G401 (cell line): Measurements from ENCODE around the gene GATA5. TPM values are rescaled to one million over a fixed set of nuclear protein-coding genes. Genes with fewer than 3 reads are reported as not detected.
"Not testable (repeated sequence)": the region's sequence is repeated elsewhere in the genome, so short reads cannot be mapped to it uniquely, and the experiment has no call there.

Source experiments
- DNase-seq: peaks from one replicate; pipeline ENCODE4 v3.0.0-alpha.2; 2015; ENCODE audit warnings: low spot score
- in situ Hi-C: cut with HindIII; loops from 2 replicates; pipeline ENCODE4 v1.10.0; 2016; ENCODE audit warnings: low sequenced_read_pairs, mixed read lengths
- total RNA-seq: library from RNA; depleted of rRNA; stranded (reverse); fragments of >200 nt; shearing (Covaris generic); gene quantifications from 2 replicates; pipeline ENCODE4 v1.2.3, GENCODE V29; 2014

The GATA5 gene
- total RNA-seq, 1 experiment from 2014 or later: 0.71 TPM

DNA sequence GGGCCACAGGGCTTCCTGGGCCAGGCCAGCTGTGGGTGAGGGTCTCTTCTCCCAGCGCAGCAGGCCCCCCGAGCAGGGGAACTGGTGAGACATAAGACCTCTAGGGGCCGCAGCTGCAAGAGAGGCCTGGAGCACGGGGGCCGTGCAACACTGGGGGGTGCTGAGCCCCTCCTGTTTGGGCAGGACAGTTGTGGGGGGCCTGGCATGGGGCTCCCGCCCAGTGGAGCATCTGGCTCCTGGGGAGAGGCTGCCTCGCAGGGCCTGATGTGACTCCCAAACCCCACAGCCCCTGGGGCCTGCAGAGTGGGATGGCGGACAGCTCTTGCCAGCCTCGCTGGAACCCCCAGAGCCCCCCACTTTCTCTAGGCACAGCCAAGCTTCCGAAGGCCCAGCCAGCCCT, 16.9 kb upstream of the GATA5 start:
- in situ Hi-C loops: no loop called here
- no peak for DNase-seq

DNA sequence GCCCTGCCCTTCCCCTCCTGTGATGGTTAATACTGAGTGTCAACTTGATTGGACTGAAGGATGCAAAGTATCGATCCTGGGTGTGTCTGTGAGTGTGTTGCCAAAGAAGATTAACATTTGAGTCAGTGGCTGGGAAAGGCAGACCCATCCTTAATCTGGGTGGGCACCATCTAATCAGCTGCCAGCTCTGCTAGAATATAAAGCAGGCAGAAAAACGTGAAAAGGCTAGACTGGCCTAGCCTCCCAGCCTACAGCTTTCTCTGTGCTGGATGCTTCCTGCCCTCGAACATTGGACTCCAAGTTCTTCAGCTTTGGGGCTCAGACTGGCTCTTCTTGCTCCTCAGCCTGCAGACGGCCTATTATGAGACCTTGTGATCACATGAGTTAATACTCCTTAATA, 15.0 kb upstream of the GATA5 start:
- DNase-seq, in situ Hi-C loops: not testable (repeated sequence)

DNA sequence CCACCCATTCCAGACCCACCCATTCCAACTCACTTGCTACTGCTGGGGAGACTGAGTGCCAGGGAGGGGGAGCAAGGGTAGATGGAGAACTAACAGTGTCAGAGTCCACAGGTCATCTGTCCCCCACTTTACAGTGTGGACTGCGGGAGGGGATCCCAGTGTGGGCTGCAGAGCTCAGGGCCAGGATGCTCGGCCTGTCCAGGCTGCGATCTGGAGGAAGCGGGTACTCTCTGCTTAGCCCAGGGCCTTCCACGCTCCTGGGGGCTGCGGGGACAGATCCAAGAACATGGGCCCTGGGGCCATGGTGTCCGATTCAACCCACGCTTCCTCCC, 14.1 kb upstream of the GATA5 start:
- in situ Hi-C loops: no loop called here

DNA sequence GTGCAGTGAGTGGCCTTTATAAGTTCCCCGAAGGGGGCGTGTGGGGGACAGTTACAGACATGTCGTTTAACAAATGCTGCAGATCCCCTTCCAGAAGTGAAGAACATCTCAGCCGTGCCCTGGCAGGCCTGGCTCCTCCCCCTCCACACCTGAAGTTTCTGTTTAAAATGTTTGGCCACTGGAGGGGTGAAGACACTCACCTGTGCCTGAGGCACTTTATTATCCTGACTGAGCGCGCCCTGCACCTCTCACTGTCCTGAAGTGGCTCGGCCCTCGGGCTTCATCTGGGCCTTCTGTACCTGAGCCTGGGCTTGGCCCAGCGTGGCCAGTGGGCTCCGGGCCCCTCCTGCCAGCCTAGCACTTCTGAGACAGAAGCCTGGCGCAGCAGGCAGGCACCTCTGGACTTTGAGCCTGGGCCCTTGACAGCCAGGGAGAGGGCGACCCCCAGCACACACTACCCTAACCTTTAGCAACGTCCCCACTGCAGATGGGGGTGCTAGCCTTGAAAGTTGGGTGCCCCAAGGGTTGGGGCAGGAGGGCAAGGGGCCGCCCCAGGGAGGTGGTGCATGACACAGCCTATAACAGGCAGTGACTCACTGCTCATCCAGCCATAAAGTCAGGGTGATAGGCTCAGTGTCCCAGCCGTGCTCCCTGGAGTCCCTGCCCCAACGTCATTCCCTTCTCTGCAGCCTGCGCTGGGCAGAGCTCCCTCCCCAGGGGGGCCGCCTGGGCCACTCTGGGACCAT, 13.6 kb upstream of the GATA5 start:
- in situ Hi-C loops: no loop called here

More for the DNA sequence above, 14.1 kb upstream of the GATA5 start:
- no peak for DNase-seq

DNA sequence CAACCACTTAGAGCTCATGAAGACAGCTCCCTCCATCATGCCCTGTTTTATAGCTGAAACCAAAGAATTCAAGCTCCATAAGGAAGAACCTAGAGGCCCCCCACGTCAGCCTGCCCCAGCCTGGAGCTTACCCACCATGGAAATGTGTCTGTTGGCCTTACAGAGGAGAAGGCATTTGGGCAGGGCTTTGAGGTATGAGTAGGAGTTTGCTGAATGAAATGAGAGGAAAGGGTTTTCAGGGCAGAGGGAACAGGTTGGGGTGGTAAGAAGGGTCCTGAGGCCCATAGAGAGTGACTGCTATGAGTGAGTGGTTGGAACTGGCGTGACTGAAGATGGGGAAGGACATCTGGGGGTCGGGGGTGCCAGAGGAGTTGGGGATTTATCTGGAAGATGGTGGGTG, 12.7 kb upstream of the GATA5 start:
- in situ Hi-C loops: no loop called here
- no peak for DNase-seq

More for the DNA sequence above, 13.6 kb upstream of the GATA5 start:
- DNase-seq: no peak

DNA sequence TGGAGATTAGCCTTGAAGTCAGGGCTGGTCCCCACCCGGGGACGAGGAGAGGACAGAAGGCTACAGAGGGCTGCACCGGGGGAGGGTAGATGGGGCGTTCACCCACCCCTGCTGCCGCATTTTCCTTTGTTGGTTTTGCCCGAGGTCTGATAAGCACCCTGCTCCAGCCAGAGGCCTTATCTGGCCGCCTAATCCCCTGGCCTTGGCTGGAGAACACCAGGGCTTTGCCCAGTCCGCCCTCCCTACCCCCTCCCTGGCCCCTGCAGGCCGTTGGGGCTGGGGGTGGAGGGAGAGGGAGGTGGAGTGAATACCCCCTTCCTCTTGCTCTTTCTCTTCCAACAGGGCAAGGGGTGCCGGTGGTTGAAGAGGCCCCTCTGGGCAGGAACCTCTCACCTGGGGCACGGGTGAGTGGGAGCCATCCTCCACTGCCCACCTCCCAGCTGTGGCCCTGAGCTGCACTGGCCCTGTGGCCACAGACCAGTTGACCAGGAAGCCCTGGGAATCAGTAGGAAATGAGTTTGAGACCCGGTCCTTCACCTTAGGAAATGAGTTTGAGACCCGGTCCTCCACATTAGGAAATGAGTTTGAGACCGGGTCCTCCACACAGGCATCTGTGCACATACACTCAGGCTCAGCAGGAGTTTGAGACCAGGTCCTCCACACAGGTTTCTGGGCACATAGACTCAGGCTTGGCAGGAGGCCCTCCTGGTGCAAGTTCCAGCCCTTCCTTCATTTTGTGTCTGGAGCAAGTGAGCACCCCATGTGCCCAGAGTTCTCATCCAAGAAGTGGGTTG, 12.0 kb upstream of the GATA5 start:
- in situ Hi-C loops: no loop called here
- no peak for DNase-seq

DNA sequence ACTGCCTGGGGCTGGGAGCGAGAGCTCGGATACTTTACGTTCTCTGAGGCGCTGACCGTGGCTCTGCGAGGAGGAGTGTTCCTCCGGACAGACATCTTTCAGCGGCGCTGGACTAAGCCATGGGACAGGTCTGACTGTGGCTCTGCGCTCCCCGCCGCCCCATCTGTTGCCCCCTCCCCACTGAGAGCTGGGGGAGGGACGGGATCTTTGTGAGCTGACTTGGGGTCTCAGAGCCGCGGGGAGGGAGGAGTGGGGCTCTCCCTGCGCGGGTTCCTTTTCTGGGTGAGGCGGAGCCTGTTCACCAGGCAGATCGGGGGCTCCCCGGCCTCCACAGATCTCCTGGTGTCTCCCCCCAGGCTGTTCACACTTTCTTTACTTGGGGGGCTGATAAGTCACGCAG, 11.3 kb upstream of the GATA5 start:
- in situ Hi-C loops: no loop called here
- no peak for DNase-seq

DNA sequence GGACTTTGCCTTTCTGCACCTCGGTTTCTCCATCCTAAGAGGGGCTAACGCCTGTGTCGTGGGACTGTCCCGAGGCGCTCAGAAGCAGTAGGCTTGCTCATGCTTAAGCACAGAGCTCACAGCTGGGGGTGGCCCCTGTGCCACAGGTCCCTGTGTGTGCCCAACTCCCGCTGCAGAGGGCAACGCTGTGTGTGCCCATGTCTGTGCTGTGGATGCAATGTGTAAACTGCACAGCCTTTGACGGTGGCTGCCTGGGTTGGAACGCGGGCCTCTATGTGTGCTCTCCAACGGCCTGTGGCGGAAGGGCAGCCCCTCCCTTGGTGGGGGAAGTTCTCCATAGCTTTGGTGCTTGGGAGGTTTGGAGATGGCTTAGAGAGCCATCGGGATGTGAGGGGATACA, 10.7 kb upstream of the GATA5 start:
- in situ Hi-C loops: no loop called here

DNA sequence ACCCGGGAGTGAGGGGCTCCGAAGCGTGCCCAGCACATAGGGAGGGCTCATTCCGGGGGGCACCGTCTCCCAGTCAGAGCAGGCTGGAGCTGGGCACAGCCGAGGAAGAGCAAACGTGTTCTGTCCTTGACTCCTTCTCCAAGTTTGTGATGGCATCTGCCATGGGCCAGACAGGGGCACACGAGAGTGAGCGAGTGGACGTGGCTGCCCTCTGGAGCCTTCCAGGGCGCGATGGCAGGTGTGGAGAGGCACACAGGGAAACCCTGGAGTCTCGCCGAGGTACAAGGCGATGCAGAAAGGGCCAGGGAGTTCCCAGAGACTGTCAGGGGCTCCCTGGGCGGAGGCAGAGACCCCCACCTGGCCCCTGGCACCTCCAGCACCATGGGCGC, 9.9 kb upstream of the GATA5 start:
- no peak for DNase-seq
- in situ Hi-C loops: no loop called here

More for the DNA sequence above, 10.7 kb upstream of the GATA5 start:
- no peak for DNase-seq

DNA sequence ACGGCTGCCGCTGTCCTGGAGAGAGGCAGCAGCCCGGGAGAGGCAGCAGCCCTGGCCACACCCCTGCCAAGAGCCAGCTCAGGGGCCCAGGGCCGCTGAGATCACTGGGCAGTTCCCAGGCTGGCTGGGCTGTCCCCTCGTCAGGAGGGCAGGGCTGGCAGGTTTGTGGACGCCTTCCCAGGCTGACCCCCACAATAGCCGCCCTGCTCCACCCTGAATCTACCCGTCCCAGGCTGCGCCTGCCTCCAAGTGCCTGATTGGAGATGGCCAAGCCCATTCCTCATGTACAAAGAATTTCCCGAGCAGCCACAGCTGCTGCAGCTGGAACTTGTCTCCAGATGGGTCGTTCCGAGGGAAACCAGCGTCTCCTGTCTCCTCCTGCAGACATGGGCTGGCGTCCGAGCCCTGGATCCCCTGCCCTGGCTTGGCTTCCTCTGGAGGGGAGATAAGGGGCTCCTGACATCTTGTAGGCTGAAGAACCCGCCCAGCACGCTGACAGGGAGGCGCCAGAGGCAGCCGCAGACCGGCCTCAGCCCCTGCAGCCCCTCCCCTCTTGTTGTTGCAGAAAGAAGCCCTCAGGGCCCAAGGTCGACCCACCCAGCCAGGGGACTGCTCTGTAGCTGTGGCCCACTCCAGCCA, 9.4 kb upstream of the GATA5 start:
- in situ Hi-C loops: no loop called here
- DNase-seq: no peak

DNA sequence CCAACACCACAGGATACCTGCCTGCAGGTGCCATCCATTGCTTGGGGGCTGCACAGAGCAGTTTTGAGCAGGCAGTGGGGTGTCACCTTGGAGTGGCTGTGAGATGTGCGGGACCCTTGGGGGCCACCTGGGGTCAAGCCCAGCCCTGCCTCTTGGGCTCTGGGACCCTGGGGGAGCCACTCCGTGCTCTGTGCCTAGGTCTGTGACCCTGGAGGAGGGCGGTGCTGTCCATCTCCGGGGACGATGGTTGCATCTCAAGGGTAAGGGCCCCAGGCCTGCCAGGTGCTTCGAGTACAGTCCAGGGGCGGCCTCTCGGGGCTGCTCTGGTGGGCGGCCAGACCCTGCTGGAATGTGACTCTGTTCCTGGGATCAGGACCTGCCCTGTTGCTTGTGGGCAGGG, 8.7 kb upstream of the GATA5 start:
- in situ Hi-C loops: no loop called here

DNA sequence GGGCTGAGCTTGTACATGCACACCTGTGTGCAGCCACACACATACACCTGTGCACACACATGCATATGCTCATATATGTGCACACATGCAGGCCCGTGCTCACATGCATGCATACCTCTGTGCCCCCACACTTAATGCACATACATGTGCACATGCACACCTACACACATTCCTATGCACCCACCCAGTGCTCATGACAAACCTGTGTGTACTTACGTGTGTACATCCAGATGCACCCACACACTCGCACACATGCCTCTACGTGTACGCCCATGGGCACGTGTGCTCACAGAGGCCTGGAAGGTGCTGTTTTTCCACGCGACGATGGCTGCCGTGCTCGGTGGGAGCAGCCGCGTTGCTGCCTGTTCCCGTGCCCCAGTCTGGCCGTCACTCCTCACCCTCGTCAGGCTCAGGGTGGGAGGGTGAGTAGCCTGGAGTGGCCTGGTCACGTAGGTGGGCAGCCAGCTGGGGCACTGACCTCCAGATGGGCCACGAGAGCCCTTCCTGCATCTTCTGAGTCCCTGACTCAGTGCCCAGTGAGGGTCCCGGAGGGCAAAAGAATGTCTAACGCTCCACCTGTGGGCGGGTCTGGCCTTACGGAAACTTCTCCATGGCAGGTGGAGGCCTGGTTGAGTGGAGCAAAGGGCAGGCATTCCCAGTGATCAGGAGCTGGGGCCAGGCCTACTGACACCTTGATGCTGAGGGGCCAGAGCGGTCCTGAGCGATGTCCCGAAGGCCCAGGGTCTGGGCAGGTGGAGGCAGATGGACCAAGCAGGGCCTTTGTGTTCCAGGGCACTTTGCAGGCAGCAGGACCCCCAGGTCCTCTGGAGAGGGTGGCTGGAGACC, 8.0 kb upstream of the GATA5 start:
- no peak for DNase-seq
- in situ Hi-C loops: no loop called here

More for the DNA sequence above, 8.7 kb upstream of the GATA5 start:
- no peak for DNase-seq

DNA sequence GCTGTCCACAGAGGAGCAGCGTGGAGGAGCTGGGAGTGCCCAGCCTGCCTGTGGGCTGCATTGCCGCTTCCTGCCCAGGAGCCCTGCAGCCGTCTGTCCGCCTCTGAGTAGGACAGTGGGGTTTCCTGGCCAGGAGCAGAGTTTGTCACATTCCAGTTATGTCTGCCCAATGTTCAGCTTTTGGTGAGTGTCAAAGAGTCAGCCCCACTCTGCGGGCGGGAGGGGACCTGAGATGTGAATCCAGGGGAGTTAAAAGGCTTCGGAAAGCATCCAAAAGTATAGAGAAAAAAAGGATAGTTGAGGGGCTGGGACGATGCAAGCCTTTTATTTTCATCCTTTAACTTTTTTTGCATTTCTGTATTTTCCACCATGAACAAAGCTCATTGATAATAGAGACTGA, 7.2 kb upstream of the GATA5 start:
- DNase-seq: no peak
- in situ Hi-C loops: no loop called here

DNA sequence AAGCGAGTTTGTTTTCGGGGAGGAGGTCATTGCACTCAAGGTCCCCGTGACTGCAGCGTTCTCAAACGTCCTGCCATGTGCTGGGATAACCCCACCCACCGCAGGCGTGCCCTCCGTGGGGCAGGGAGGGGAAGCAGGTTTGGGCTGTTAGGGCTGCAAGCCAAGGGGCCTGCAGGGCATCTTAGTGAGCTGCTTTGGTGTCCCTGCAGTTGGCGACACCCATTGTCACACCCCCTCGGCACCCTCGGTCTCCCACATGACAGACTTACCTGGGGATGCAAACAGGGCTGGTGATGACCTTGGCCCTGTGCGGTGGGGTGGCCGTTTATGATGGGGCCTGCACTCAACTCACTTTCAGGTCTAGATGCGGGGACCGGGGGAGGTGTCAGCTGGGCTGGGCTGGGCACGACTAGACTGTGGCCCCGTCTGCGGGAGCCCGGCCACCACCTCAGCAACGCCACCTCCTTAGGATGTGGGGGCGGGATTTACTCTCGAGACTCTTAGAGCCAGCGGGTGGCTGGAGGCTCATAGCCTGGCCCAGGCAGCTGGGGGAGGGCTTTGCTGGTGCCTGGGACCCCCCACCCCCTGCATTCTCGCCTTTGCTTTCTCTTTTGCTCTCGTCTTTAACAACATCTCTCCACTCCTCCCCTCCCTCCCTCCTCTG, 6.5 kb upstream of the GATA5 start:
- no peak for DNase-seq
- in situ Hi-C loops: no loop called here

DNA sequence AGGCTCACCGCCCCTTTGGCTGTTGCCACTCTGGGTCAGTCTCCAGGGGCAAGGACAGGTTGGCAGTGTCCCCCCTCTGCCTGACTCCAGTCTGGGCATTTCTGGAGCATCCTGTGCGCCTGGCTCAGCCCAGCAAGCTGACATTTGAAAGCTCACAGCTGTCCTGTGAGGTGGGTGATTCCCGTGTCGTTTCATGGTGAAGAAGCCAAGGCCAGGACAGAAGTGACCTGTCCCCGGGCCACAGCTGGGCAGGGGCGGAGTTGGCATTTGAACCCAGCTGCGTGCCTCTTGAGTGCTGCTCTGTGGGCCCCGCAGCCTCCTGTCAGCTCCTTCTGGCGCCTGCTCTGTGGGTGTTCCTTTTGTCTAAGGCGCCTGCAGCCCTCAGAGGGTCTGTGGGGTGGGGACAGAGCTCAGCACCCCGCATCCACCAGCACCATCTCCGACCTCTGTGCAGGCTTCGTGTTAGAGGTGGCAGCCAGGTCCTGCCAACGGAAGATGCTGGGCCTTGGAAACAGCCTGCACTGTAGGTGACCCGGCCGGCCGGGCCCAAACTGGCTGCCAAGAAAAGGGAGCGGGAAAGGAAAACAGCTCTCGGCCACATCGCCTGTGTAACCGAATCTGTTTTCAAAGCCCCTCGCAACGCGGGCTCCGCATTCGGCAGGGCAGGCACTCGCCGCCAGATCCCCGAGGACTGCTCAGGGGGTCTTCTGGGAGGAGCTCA, 5.8 kb upstream of the GATA5 start:
- DNase-seq: peak; percentile 14
- in situ Hi-C loops: no loop called here

DNA sequence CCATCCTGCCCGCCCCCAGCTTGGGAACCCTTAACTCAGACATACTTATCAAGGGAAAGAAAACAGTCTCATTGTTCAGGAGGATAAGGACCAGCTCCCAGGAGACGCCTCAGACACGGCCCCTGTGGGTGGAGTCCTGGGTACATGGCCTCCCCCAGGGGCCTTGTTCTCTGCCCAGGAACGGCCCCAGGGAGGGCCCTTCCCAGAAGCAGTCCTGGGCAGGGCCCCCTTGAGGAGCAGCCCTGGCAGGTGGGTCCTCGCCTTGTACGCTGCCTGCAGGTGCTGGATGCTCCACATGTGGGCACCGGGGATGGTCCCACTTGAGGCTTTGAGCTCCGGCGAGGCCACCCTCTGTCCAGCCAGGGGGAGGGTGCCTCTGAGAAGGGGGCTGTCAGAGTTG, 4.5 kb upstream of the GATA5 start:
- DNase-seq: no peak
- in situ Hi-C loops: no loop called here

DNA sequence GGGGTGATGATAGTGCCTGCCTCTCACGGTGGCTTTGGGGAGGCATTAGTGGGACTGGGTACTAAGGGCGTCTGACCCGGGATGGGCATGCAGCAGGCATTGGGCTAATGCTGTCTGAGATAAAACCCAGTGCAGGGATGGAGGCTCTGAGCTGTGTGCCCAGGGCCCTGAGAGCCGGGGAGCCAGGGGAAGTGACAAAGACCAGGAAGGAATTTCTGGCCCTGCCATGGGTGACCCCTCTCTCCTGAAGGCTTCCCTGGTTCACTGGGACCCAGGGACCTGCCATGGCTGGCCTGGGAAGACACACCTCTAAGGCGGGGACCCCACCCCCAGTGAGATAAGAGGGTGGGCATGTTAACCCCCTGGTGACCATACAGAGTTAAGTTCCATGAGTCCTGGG, 3.9 kb upstream of the GATA5 start:
- in situ Hi-C loops: no loop called here
- no peak for DNase-seq

DNA sequence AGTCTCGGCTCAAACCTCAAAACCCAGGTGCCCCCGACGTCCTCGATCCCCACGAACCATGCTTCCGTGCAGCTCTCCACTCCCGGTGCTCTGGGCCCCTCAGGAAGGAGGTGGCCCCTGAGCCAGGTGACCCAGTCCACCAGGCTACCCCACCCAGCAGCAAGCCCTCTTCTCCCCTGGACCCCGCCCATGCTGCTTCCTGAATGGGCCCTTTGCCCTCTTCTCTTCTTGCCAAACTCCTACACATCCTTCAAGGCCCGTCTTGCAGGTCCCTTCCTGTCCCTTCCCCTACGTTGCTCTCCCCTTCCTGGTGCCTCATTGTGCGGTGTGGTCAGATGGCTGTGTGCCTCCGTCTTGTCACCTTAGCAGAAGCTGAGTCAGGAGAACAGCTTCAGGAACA, 3.4 kb upstream of the GATA5 start:
- in situ Hi-C loops: no loop called here

More for the DNA sequence above, 3.4 kb upstream of the GATA5 start:
- no peak for DNase-seq
